Calu3 (cell line): ENCODE data around the gene MAPK4. TPM values are rescaled to one million over a fixed set of nuclear protein-coding genes. Genes with fewer than 3 reads are reported as not detected.

Source experiments
- BruUV-seq: library from RNA; stranded (reverse); fragments of 400-500 nt; replicated peaks from 2 replicates; lab custom pipeline; 2021; lab: Mats Ljungman, UMichigan
- CTCF ChIA-PET: fragments of 300-600 bp; sonication (Branson Sonifier 250); formaldehyde crosslinking; loops from one replicate; lab custom pipeline; 2022; ENCODE audit warnings: antibody characterized with exemption; lab: Charles Lee
- DNase-seq: peaks from one replicate; pipeline ENCODE4 v3.0.0; 2022
- H3K27ac Mint-ChIP-seq: one replicate; pipeline ENCODE4 v1.8.0; 2022; ENCODE audit warnings: mixed read lengths; ENCODE audit not compliant: unreplicated experiment
- H3K27me3 Mint-ChIP-seq: one replicate; pipeline ENCODE4 v1.8.0; 2022; ENCODE audit warnings: mixed read lengths; ENCODE audit not compliant: unreplicated experiment
- H3K36me3 Mint-ChIP-seq: one replicate; pipeline ENCODE4 v1.8.0; 2022; ENCODE audit warnings: mild to moderate bottlenecking, moderate library complexity, mixed read lengths; ENCODE audit not compliant: insufficient read depth, unreplicated experiment
- H3K4me1 Mint-ChIP-seq: one replicate; pipeline ENCODE4 v1.8.0; 2022; ENCODE audit warnings: mild to moderate bottlenecking, low read depth, mixed read lengths; ENCODE audit not compliant: unreplicated experiment
- H3K4me3 Mint-ChIP-seq: one replicate; pipeline ENCODE4 v1.8.0; 2022; ENCODE audit warnings: mild to moderate bottlenecking, low read depth, moderate library complexity, mixed read lengths; ENCODE audit not compliant: unreplicated experiment
- H3K9me3 Mint-ChIP-seq: one replicate; pipeline ENCODE4 v1.8.0; 2022; ENCODE audit warnings: low read depth, mixed read lengths; ENCODE audit not compliant: unreplicated experiment
- intact Hi-C: fragments of 100-400 bp; cut with micrococcal nuclease; formaldehyde crosslinking; loops from one replicate; pipeline ENCODE4 v1.10.0; 2022; ENCODE audit not compliant: unreplicated experiment
- total RNA-seq: library from RNA; stranded (reverse); gene quantifications from 2 replicates; pipeline ENCODE4 v1.2.3, GENCODE V29; 2022
- TF ChIP-seq, protein P1 (sequence below): fragments of 200-600 bp; IDR thresholded peaks from one replicate; pipeline ENCODE4 v1.8.0; 2022; ENCODE audit warnings: antibody characterized with exemption; ENCODE audit not compliant: unreplicated experiment

The MAPK4 gene
- total RNA-seq, 1 experiment from 2014 or later, result not detected

DNA sequence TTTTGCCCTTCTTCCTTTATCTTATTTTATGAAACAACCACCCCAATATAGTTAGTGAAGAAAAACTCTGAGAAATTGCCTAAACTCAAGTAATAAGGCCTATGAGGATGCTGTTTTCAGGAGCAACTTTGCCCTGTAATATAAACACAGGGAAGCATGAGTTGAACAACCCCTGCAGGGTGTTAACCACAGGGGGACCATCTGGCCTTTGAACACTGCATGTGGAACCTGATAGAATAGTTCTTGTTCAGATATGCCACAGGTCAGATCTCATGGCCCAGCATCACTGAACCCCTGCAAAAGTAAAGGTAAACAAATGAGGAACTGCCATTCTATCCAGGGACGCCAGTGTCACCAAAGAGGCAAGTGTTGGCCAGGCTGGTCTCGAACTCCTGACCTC is 82.6 kb downstream of the MAPK4 start:
- no peaks in the 10 kb centered on the region for H3K9me3 Mint-ChIP-seq
- H3K27ac Mint-ChIP-seq, result no peak overlapping the region
- no peaks in the 10 kb centered on the region for H3K4me1 Mint-ChIP-seq
- no peak overlapping the region for H3K4me3 Mint-ChIP-seq
- no peak for DNase-seq
- peaks cover 16% of the 10 kb centered on the region for H3K27me3 Mint-ChIP-seq
- TF ChIP-seq, protein P1, sequence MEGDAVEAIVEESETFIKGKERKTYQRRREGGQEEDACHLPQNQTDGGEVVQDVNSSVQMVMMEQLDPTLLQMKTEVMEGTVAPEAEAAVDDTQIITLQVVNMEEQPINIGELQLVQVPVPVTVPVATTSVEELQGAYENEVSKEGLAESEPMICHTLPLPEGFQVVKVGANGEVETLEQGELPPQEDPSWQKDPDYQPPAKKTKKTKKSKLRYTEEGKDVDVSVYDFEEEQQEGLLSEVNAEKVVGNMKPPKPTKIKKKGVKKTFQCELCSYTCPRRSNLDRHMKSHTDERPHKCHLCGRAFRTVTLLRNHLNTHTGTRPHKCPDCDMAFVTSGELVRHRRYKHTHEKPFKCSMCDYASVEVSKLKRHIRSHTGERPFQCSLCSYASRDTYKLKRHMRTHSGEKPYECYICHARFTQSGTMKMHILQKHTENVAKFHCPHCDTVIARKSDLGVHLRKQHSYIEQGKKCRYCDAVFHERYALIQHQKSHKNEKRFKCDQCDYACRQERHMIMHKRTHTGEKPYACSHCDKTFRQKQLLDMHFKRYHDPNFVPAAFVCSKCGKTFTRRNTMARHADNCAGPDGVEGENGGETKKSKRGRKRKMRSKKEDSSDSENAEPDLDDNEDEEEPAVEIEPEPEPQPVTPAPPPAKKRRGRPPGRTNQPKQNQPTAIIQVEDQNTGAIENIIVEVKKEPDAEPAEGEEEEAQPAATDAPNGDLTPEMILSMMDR, result no peak
- CTCF ChIA-PET, result no interaction called here
- no peaks in the 10 kb centered on the region for H3K36me3 Mint-ChIP-seq
- BruUV-seq, result no TSS peak
- intact Hi-C loops, result loop anchor here (5.0 kb wide), 1 partner anchor 135 kb away; no protein-coding TSS in a partner anchor

DNA sequence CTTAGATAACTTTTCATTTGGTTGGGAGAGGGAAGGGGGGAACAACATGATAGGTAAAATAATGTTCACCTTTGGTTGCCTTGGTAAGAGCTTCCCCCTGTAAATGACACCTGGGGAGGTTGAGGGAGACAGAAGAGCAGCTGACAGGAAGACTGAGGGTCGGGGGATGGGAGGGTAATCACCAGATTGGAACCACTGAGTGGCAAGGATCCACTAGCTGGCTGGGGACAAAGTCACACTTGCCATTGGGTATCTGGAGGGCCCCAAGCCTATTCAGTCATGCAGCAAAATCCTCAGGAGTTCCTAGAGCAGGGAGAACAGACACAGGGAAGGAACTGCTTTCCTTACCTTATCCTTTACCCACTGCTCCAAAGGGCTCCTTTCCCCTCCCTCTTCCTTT is 84.3 kb downstream of the MAPK4 start:
- Mint-ChIP-seq H3K4me1 (no peaks in the 10 kb centered on the region), H3K27me3 (peaks cover 7% of the 10 kb centered on the region), H3K4me3 (no peak overlapping the region), H3K36me3 (no peaks in the 10 kb centered on the region), H3K27ac (no peak overlapping the region), H3K9me3 (no peaks in the 10 kb centered on the region)
- DNase-seq, result no peak
- no TSS peak for BruUV-seq
- intact Hi-C loops, result loop anchor here (5.0 kb wide), 1 partner anchor 137 kb away; no protein-coding TSS in a partner anchor
- CTCF ChIA-PET, result no interaction called here
- TF ChIP-seq, protein P1, result no peak

DNA sequence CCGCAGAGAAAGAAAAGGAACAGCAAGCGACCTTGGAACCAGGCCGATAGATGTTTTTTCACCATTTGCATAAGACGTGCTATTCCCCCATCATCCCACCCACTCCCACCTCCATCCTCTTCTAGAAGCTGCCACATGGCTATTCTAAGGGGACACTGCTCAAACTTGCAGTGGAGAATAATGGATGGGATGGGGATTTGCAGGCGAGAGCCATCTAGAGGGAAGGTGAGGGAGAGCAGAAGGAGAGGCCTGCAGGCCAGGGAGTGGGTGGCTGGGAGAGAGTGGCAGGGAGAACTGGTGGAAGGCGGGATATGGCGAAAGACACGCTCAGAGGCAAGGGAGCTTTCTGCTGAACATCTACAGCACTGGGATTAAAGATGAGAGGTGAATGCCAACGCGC is 84.9 kb downstream of the MAPK4 start:
- H3K36me3 Mint-ChIP-seq, result no peaks in the 10 kb centered on the region
- intact Hi-C loops, result loop anchor here (5.0 kb wide), 1 partner anchor 138 kb away; no protein-coding TSS in a partner anchor
- CTCF ChIA-PET, result no interaction called here
- peaks cover 6% of the 10 kb centered on the region for H3K27me3 Mint-ChIP-seq
- H3K4me1 Mint-ChIP-seq, result no peaks in the 10 kb centered on the region
- H3K4me3 Mint-ChIP-seq, result no peak overlapping the region
- TF ChIP-seq, protein P1, result peak; percentile 47
- peak; percentile 46 for DNase-seq
- BruUV-seq, result no TSS peak
- no peak overlapping the region for H3K27ac Mint-ChIP-seq
- H3K9me3 Mint-ChIP-seq, result no peaks in the 10 kb centered on the region

DNA sequence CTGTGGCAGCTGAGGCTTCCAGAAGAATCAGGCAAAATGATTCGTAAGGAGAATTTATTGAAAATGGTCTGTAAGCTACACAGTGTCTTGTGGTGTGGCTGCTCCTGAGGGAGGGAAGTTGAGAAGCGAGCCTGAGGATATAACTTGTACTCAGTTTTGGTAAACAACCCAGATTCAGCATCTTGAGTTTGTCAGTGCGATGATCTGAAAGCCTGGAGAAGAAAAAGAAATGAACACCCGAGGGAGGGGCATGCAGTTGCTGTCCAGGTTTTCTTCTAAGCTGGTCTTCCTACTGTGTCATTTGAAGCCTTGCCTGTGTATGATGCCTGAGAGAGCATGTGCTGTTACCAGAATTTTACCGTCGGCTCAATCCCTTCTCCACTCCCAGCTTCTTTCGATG is 87.3 kb downstream of the MAPK4 start:
- H3K4me3 Mint-ChIP-seq, result no peak overlapping the region
- H3K9me3 Mint-ChIP-seq, result no peaks in the 10 kb centered on the region
- CTCF ChIA-PET, result no interaction called here
- H3K27me3 Mint-ChIP-seq, result peaks cover 30% of the 10 kb centered on the region
- no TSS peak for BruUV-seq
- intact Hi-C loops, result no loop called here
- no peaks in the 10 kb centered on the region for H3K4me1 Mint-ChIP-seq
- TF ChIP-seq, protein P1, result no peak
- H3K27ac Mint-ChIP-seq, result no peak overlapping the region
- DNase-seq, result no peak
- no peaks in the 10 kb centered on the region for H3K36me3 Mint-ChIP-seq
